Measurements from ENCODE around the gene TP63.

TP63 gene

GRCh38 chr3:189868061-189868460 lies 236.9 kb downstream of the TP63 start:
- ATAC-seq (no peak), DNase-seq (no peak)

- ATAC-seq (no peak), DNase-seq (no peak)
Observed at GRCh38 chr3:189869165-189869564, 238.0 kb downstream of the TP63 start.

- no peak for ATAC-seq
Observed at GRCh38 chr3:189871418-189871817, 240.2 kb downstream of the TP63 start.

GRCh38 chr3:189883113-189883753 lies 252.0 kb downstream of the TP63 start:
- DNase-seq = no peak
- ATAC-seq = no peak

More at GRCh38 chr3:189871418-189871817, 240.2 kb downstream of the TP63 start:
- no peak for DNase-seq

GRCh38 chr3:189890496-189890895 lies 259.3 kb downstream of the TP63 start:
- no peak for ATAC-seq
- DNase-seq = no peak

GRCh38 chr3:189896533-189896932 lies 265.3 kb downstream of the TP63 start:
- ATAC-seq (no peak), DNase-seq (no peak)

- no peak for ATAC-seq
- DNase-seq = no peak
Observed at GRCh38 chr3:189897406-189897805, 266.2 kb downstream of the TP63 start.

GRCh38 chr3:189898559-189899153 lies 267.5 kb downstream of the TP63 start:
- no peak for ATAC-seq
- DNase-seq = no peak

- no peak for DNase-seq
- ATAC-seq = no peak
Observed at GRCh38 chr3:189899186-189899585, 268.0 kb downstream of the TP63 start.

GRCh38 chr3:189900578-189900977 lies 269.4 kb downstream of the TP63 start:
- no peak for ATAC-seq
- DNase-seq = no peak

- ATAC-seq = no peak
- DNase-seq = no peak
Observed at GRCh38 chr3:189901481-189901880, 270.3 kb downstream of the TP63 start.

- DNase-seq (no peak), ATAC-seq (no peak)
Observed at GRCh38 chr3:189902230-189903186, 271.3 kb downstream of the TP63 start.

- no peak for DNase-seq
- no peak for ATAC-seq
Observed at GRCh38 chr3:189903562-189904250, 272.5 kb downstream of the TP63 start.

GRCh38 chr3:189907803-189908202 lies 276.6 kb downstream of the TP63 start:
- ATAC-seq = no peak
- DNase-seq = no peak

- DNase-seq = no peak
- ATAC-seq = no peak
Observed at GRCh38 chr3:189908646-189909045, 277.5 kb downstream of the TP63 start.

GRCh38 chr3:189909139-189909538 lies 277.9 kb downstream of the TP63 start:
- ATAC-seq = no peak
- DNase-seq = no peak

GRCh38 chr3:189909573-189909972 lies 278.4 kb downstream of the TP63 start:
- DNase-seq (no peak), ATAC-seq (no peak)

GRCh38 chr3:189911001-189911400 lies 279.8 kb downstream of the TP63 start:
- ATAC-seq (no peak), DNase-seq (no peak)

- ATAC-seq (peak; percentile 46), DNase-seq (no peak)
Observed at GRCh38 chr3:189914799-189915198, 283.6 kb downstream of the TP63 start.

- no peak for ATAC-seq
- no peak for DNase-seq
Observed at GRCh38 chr3:189921770-189922169, 290.6 kb downstream of the TP63 start.

- ATAC-seq = peak; percentile 95
- no peak for DNase-seq
Observed at GRCh38 chr3:189927975-189928895, 297.0 kb downstream of the TP63 start.

Data from stimulated activated naive CD8-positive, alpha-beta T cell treated with anti-CD3 and anti-CD28 coated beads, Interleukin-15, Interleukin-2, amounts not matched to agents 100 U/mL and 50 U/mL, for 24 hours (primary cell).